LNCaP clone FGC (cell line): Measurements from ENCODE around the gene MAP3K3.

Experiments
- DNase-seq: peaks from one replicate; pipeline ENCODE4 v3.0.0-alpha.2; 2011; ENCODE audit warnings: low read depth
- H3K4me3 ChIP-seq: 2 replicates; pipeline ENCODE4 v1.5.1; 2011; ENCODE audit warnings: mild to moderate bottlenecking, low read depth, low read length, control low read depth
- CTCF ChIP-seq: IDR thresholded peaks from 2 replicates; pipeline ENCODE4 v1.5.1; 2012; ENCODE audit warnings: mild to moderate bottlenecking; ENCODE audit not compliant: control insufficient read depth, insufficient read depth; ENCODE audit errors: extremely low read depth

The MAP3K3 gene

GRCh38 chr17:63679214-63679613 lies 57.0 kb downstream of the MAP3K3 start:
- no peak for TF ChIP-seq CTCF
- H3K4me3 ChIP-seq, result no peak overlapping the region
- no peak for DNase-seq

GRCh38 chr17:63680700-63681099 lies 58.5 kb downstream of the MAP3K3 start:
- no peak overlapping the region for H3K4me3 ChIP-seq
- TF ChIP-seq CTCF, result no peak
- no peak for DNase-seq

GRCh38 chr17:63681530-63681929 lies 59.3 kb downstream of the MAP3K3 start:
- TF ChIP-seq CTCF, result no peak
- no peak overlapping the region for H3K4me3 ChIP-seq
- DNase-seq, result no peak

- no peak for TF ChIP-seq CTCF
- no peak for DNase-seq
- no peak overlapping the region for H3K4me3 ChIP-seq
These were observed 60.2 kb downstream of the MAP3K3 start for GRCh38 chr17:63682441-63682840.

GRCh38 chr17:63682981-63683380 lies 60.8 kb downstream of the MAP3K3 start:
- DNase-seq, result no peak
- TF ChIP-seq CTCF, result no peak
- H3K4me3 ChIP-seq, result no peak overlapping the region

- DNase-seq, result peak; percentile 59
- no peak overlapping the region for H3K4me3 ChIP-seq
- no peak for TF ChIP-seq CTCF
These were observed 62.8 kb downstream of the MAP3K3 start for GRCh38 chr17:63685041-63685440.

GRCh38 chr17:63685578-63685977 lies 63.4 kb downstream of the MAP3K3 start:
- no peak overlapping the region for H3K4me3 ChIP-seq
- no peak for TF ChIP-seq CTCF
- DNase-seq, result no peak
